HL-60 (cell line): ENCODE results near the gene SERPINB12.

ENCODE experiments used
- DNase-seq, 2 experiments: peaks; one replicate each; pipeline ENCODE4 v3.0.0-alpha.2; 2010 to 2020; ENCODE audit warnings: low read depth in 1 of 2, low spot score in 1 of 2
- H3K27ac ChIP-seq: fragments of 250-450 bp; sonication (Bioruptor Pico); replicated peaks from 2 replicates; pipeline ENCODE4 v1.5.1; 2020; ENCODE audit warnings: mild to moderate bottlenecking, moderate library complexity
- H3K27me3 ChIP-seq: fragments of 250-450 bp; sonication (Bioruptor Pico); 2 replicates; pipeline ENCODE4 v1.5.1; 2021; ENCODE audit warnings: mild to moderate bottlenecking, moderate library complexity; ENCODE audit not compliant: insufficient read depth, poor library complexity, severe bottlenecking
- H3K4me3 ChIP-seq: replicated peaks from 2 replicates; pipeline ENCODE4 v1.5.1; 2011; ENCODE audit warnings: mild to moderate bottlenecking, control low read depth, low read length; ENCODE audit not compliant: insufficient read depth
- GABPA ChIP-seq: IDR thresholded peaks from 2 replicates; pipeline ENCODE4 v1.6.1; 2012; ENCODE audit warnings: low read depth
- POLR2AphosphoS5 ChIP-seq: IDR thresholded peaks from 2 replicates; pipeline ENCODE4 v1.6.1; 2012; ENCODE audit warnings: low read depth
- SPI1 ChIP-seq: IDR thresholded peaks from 2 replicates; pipeline ENCODE4 v1.6.1; 2012; ENCODE audit warnings: low read depth, mild to moderate bottlenecking, borderline replicate concordance
- TF ChIP-seq, protein P1 (sequence below): IDR thresholded peaks from one replicate; pipeline ENCODE4 v1.5.1; 2011; ENCODE audit warnings: low read length, control low read depth, inconsistent platforms; ENCODE audit not compliant: insufficient read depth
- TF ChIP-seq, protein P2 (sequence below): IDR thresholded peaks from 2 replicates; pipeline ENCODE4 v1.6.1; 2012; ENCODE audit warnings: low read depth; ENCODE audit not compliant: insufficient replicate concordance

SERPINB12 gene

DNA sequence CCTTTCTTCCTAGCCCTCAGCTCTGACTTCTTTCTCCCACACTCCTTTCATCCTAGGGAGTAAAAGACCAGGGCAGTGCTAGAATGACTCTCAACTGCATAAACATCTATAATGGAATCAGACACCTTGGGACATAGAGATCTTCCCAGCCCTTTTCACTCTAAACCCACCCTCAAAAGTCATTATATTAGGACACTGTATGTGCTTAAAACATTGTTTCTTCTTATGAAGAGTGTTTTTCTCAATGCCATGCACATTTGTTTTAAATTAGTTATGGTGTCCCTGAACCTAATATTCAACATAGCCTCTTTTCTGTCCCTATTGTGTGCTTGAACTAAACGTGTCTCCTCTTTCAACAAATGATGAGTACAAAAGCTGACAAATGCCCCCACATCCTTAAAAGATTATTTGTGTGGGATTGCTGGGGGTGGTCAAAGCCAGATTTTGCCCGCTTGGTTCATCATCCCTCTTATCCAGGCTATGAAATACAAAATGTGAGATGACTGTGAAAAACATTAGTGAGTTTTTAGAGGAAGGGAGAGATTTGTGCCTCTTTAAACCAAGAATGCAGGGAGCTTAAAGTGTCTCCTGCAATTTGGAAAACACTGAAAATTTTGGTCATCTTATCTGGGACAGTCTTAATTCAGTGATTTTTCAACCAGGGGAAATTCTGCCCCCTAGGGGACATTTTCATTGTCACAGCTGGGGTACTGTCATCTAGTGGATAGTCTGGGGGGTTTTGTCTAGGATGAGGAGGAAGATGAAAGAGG, 36.4 kb upstream of the SERPINB12 start:
- Histone ChIP-seq H3K27me3 (no peaks in the 10 kb centered on the region), H3K4me3 (no peak overlapping the region), H3K27ac (no peak overlapping the region)
- DNase-seq: peak in 1 of 2 experiments; percentile 64
- no peak for TF ChIP-seq GABPA
- TF ChIP-seq, protein P1, sequence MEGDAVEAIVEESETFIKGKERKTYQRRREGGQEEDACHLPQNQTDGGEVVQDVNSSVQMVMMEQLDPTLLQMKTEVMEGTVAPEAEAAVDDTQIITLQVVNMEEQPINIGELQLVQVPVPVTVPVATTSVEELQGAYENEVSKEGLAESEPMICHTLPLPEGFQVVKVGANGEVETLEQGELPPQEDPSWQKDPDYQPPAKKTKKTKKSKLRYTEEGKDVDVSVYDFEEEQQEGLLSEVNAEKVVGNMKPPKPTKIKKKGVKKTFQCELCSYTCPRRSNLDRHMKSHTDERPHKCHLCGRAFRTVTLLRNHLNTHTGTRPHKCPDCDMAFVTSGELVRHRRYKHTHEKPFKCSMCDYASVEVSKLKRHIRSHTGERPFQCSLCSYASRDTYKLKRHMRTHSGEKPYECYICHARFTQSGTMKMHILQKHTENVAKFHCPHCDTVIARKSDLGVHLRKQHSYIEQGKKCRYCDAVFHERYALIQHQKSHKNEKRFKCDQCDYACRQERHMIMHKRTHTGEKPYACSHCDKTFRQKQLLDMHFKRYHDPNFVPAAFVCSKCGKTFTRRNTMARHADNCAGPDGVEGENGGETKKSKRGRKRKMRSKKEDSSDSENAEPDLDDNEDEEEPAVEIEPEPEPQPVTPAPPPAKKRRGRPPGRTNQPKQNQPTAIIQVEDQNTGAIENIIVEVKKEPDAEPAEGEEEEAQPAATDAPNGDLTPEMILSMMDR: peak; percentile 72

DNA sequence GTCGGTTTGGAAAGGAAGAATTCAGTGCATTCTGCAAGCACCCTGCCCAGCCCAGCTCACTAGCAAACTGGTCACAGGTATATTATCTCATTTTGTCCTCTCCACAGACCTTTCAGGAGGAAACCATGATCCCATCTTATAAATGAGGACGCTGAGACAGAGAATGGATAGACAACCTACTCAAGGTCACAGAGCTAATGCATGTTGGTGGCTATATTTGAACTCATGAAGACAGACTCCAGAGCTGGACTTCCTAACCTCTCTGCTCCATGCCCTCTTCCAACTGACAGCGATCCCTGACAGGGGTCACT, 35.9 kb upstream of the SERPINB12 start:
- Histone ChIP-seq H3K4me3 (no peak overlapping the region), H3K27ac (no peak overlapping the region), H3K27me3 (no peaks in the 10 kb centered on the region)
- DNase-seq: no peak
- TF ChIP-seq SPI1 (no peak), POLR2AphosphoS5 (no peak), GABPA (no peak)
- TF ChIP-seq, protein P2, sequence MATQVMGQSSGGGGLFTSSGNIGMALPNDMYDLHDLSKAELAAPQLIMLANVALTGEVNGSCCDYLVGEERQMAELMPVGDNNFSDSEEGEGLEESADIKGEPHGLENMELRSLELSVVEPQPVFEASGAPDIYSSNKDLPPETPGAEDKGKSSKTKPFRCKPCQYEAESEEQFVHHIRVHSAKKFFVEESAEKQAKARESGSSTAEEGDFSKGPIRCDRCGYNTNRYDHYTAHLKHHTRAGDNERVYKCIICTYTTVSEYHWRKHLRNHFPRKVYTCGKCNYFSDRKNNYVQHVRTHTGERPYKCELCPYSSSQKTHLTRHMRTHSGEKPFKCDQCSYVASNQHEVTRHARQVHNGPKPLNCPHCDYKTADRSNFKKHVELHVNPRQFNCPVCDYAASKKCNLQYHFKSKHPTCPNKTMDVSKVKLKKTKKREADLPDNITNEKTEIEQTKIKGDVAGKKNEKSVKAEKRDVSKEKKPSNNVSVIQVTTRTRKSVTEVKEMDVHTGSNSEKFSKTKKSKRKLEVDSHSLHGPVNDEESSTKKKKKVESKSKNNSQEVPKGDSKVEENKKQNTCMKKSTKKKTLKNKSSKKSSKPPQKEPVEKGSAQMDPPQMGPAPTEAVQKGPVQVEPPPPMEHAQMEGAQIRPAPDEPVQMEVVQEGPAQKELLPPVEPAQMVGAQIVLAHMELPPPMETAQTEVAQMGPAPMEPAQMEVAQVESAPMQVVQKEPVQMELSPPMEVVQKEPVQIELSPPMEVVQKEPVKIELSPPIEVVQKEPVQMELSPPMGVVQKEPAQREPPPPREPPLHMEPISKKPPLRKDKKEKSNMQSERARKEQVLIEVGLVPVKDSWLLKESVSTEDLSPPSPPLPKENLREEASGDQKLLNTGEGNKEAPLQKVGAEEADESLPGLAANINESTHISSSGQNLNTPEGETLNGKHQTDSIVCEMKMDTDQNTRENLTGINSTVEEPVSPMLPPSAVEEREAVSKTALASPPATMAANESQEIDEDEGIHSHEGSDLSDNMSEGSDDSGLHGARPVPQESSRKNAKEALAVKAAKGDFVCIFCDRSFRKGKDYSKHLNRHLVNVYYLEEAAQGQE: no peak
- TF ChIP-seq, protein P1: no peak

DNA sequence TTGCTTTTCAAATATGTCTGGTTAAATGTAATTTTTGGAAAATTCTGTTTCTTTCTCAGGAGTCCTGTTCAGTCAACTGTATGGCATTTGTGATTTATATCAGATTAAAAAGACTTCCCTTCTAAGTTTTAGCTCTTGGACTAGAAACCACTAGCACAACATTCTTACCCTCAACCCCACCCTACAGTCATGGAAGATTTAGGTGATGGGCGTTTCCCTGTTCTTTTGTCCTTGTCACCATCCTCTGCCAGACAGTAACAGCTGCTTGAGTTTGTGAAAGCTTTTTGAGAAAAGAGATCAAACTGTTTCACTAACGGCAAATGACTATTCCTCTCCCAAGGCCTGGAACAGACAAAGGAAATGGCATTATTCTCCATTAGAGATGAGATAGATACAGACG, 33.6 kb upstream of the SERPINB12 start:
- Histone ChIP-seq H3K27me3 (no peaks in the 10 kb centered on the region), H3K27ac (no peak overlapping the region), H3K4me3 (no peak overlapping the region)
- DNase-seq: no peak
- TF ChIP-seq, protein P2: no peak
- TF ChIP-seq POLR2AphosphoS5 (no peak), GABPA (no peak), SPI1 (no peak)
- TF ChIP-seq, protein P1: no peak

DNA sequence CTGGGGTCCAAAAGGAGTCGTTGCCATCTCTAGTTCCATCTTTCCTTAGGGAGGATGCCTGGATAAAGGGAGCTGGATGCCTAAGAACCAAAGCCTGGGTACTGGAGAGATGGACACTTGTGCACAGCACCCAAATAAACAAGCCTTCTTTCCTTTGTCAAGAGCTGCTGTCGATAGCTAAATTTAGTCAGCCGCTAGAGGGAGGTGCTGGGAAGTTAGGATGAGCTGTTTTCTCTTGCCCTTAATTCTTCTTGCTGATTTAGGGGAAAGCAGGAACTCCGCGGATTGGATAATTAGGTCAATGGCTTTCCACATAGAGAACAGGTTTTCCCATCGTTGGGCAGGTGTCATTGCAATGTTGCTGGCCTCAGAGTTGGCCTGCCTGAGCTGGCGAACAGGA, 30.9 kb upstream of the SERPINB12 start:
- H3K27me3 ChIP-seq: no peaks in the 10 kb centered on the region
- peak in 1 of 2 experiments; percentile 56 for DNase-seq
- TF ChIP-seq GABPA (no peak), SPI1 (no peak), POLR2AphosphoS5 (no peak)
- TF ChIP-seq, protein P1: no peak
- TF ChIP-seq, protein P2: no peak
- H3K27ac ChIP-seq: no peak overlapping the region
- no peak overlapping the region for H3K4me3 ChIP-seq
